H9 (cell line): ENCODE measurements around the gene SNN. TPM values are rescaled to one million over a fixed set of nuclear protein-coding genes. Genes with fewer than 3 reads are reported as not detected.

Experiments
- DNase-seq: peaks from one replicate; pipeline ENCODE4 v3.0.0-alpha.2; 2017
- H2AFZ ChIP-seq: one replicate; pipeline ENCODE4 v1.6.1; 2013; ENCODE audit warnings: mild to moderate bottlenecking, low read length, control low read depth, moderate library complexity
- H2AK5ac ChIP-seq: 2 replicates; pipeline ENCODE4 v1.6.1; 2013; ENCODE audit warnings: low read length, control low read depth, mixed read lengths; ENCODE audit not compliant: insufficient read length
- H2BK120ac ChIP-seq: one replicate; pipeline ENCODE4 v1.6.1; 2013; ENCODE audit warnings: low read depth, mild to moderate bottlenecking, low read length, control low read depth, inconsistent platforms; ENCODE audit not compliant: poor library complexity, severe bottlenecking
- H2BK12ac ChIP-seq: 2 replicates; pipeline ENCODE4 v1.6.1; 2013; ENCODE audit warnings: low read length, control low read depth, mixed read lengths, low read depth; ENCODE audit not compliant: insufficient read length
- H2BK15ac ChIP-seq: 2 replicates; pipeline ENCODE4 v1.6.1; 2013; ENCODE audit warnings: low read depth, low read length, control low read depth
- H2BK20ac ChIP-seq: one replicate; pipeline ENCODE4 v1.6.1; 2013; ENCODE audit warnings: low read depth, mild to moderate bottlenecking, low read length, control low read depth, inconsistent platforms; ENCODE audit not compliant: poor library complexity, severe bottlenecking
- H2BK5ac ChIP-seq: 2 replicates; pipeline ENCODE4 v1.6.1; 2013; ENCODE audit warnings: low read length, control low read depth, mixed read lengths; ENCODE audit not compliant: insufficient read length
- H3K14ac ChIP-seq: 2 replicates; pipeline ENCODE4 v1.6.1; 2013; ENCODE audit warnings: low read length, control low read depth; ENCODE audit not compliant: insufficient read depth
- H3K18ac ChIP-seq: 2 replicates; pipeline ENCODE4 v1.6.1; 2013; ENCODE audit warnings: low read depth, mild to moderate bottlenecking, mixed read lengths, low read length, control low read depth; ENCODE audit not compliant: insufficient read length
- H3K23ac ChIP-seq: 2 replicates; pipeline ENCODE4 v1.6.1; 2013; ENCODE audit warnings: low read length, control low read depth, mixed read lengths, low read depth; ENCODE audit not compliant: insufficient read length
- H3K23me2 ChIP-seq: 2 replicates; pipeline ENCODE4 v1.6.1; 2013; ENCODE audit warnings: low read depth, mild to moderate bottlenecking, mixed read lengths, low read length, control low read depth; ENCODE audit not compliant: insufficient read length, poor library complexity, severe bottlenecking
- H3K27ac ChIP-seq: 2 replicates; pipeline ENCODE4 v1.5.1; 2013; ENCODE audit warnings: low read length, control low read depth, mixed read lengths, low read depth; ENCODE audit not compliant: insufficient read length
- H3K27me3 ChIP-seq: 2 replicates; pipeline ENCODE4 v1.6.1; 2013; ENCODE audit warnings: low read length, control low read depth, inconsistent platforms; ENCODE audit not compliant: insufficient read depth
- H3K4ac ChIP-seq: 2 replicates; pipeline ENCODE4 v1.6.1; 2013; ENCODE audit warnings: low read depth, mild to moderate bottlenecking, control low read depth, inconsistent platforms, low read length, moderate library complexity
- H3K4me1 ChIP-seq: 2 replicates; pipeline ENCODE4 v1.6.1; 2013; ENCODE audit warnings: low read length, control low read depth, inconsistent platforms; ENCODE audit not compliant: insufficient read depth
- H3K4me2 ChIP-seq: 2 replicates; pipeline ENCODE4 v1.6.1; 2013; ENCODE audit warnings: low read length, control low read depth, mixed read lengths; ENCODE audit not compliant: insufficient read length, insufficient read depth
- H3K56ac ChIP-seq: 2 replicates; pipeline ENCODE4 v1.6.1; 2013; ENCODE audit warnings: low read depth, mild to moderate bottlenecking, mixed read lengths, low read length, control low read depth; ENCODE audit not compliant: insufficient read length
- H3K79me1 ChIP-seq: 2 replicates; pipeline ENCODE4 v1.6.1; 2013; ENCODE audit warnings: low read depth, mild to moderate bottlenecking, moderate library complexity, low read length, control low read depth, inconsistent platforms; ENCODE audit not compliant: insufficient read depth, poor library complexity, severe bottlenecking
- H3K79me2 ChIP-seq: 2 replicates; pipeline ENCODE4 v1.6.1; 2013; ENCODE audit warnings: low read length, control low read depth, inconsistent platforms; ENCODE audit not compliant: insufficient read depth
- H3K9ac ChIP-seq: 2 replicates; pipeline ENCODE4 v1.6.1; 2013; ENCODE audit warnings: low read length, control low read depth, mixed read lengths; ENCODE audit not compliant: insufficient read length; ENCODE audit errors: extremely low read depth
- H3K9me3 ChIP-seq: one replicate; pipeline ENCODE4 v1.6.1; 2013; ENCODE audit warnings: low read depth, low read length, inconsistent platforms; ENCODE audit not compliant: control insufficient read depth
- H3T11ph ChIP-seq: one replicate; pipeline ENCODE4 v1.6.1; 2013; ENCODE audit warnings: mild to moderate bottlenecking, low read length, control low read depth, inconsistent platforms
- H4K20me1 ChIP-seq: one replicate; pipeline ENCODE4 v1.6.1; 2013; ENCODE audit not compliant: control insufficient read depth, insufficient read length, insufficient read depth
- H4K5ac ChIP-seq: 2 replicates; pipeline ENCODE4 v1.6.1; 2013; ENCODE audit warnings: low read depth, mild to moderate bottlenecking, mixed read lengths, low read length, control low read depth; ENCODE audit not compliant: insufficient read length
- H4K8ac ChIP-seq: replicated peaks from 2 replicates; pipeline ENCODE4 v1.6.1; 2013; ENCODE audit warnings: low read length, control low read depth, mixed read lengths, low read depth; ENCODE audit not compliant: insufficient read length
- H4K91ac ChIP-seq: 2 replicates; pipeline ENCODE4 v1.6.1; 2013; ENCODE audit warnings: low read depth, mild to moderate bottlenecking, moderate library complexity, mixed read lengths, low read length, control low read depth; ENCODE audit not compliant: insufficient read length
- H3K27ac Mint-ChIP-seq, 3 experiments: 2 replicates in 2 of 3; 3 replicates in 1 of 3; pipeline ENCODE4 v1.8.0; 2020 to 2021; ENCODE audit warnings: mixed read lengths in 3 of 3, mild to moderate bottlenecking in 1 of 3, moderate library complexity in 1 of 3
- H3K27me3 Mint-ChIP-seq: 2 replicates; pipeline ENCODE4 v1.8.0; 2021; ENCODE audit warnings: low read depth, mild to moderate bottlenecking, moderate library complexity, mixed read lengths
- H3K36me3 Mint-ChIP-seq, 3 experiments: 2 replicates in 2 of 3; 3 replicates in 1 of 3; pipeline ENCODE4 v1.8.0; 2020 to 2021; ENCODE audit warnings: low read depth in 3 of 3, mixed read lengths in 3 of 3; ENCODE audit not compliant: insufficient read depth in 1 of 3
- H3K4me1 Mint-ChIP-seq, 2 experiments: 2 replicates each; pipeline ENCODE4 v1.8.0; 2020; ENCODE audit warnings: mixed read lengths in 2 of 2
- H3K4me3 Mint-ChIP-seq, 2 experiments: 2 replicates in 1 of 2; 3 replicates in 1 of 2; pipeline ENCODE4 v1.8.0; 2020 to 2021; ENCODE audit warnings: mild to moderate bottlenecking in 2 of 2, mixed read lengths in 2 of 2, moderate library complexity in 1 of 2
- H3K9me3 Mint-ChIP-seq, 2 experiments: 2 replicates in 1 of 2; 3 replicates in 1 of 2; pipeline ENCODE4 v1.8.0; 2020; ENCODE audit warnings: mild to moderate bottlenecking in 2 of 2, mixed read lengths in 2 of 2, moderate library complexity in 1 of 2
- WGBS: extraction: QIAGEN DNeasy Blood & Tissue Kit; methylation state at CpG from one replicate; pipeline ENCODE4 v1.1.7; 2013; ENCODE audit warnings: missing lambda C conversion rate, low lambda C conversion rate, mixed read lengths; ENCODE audit not compliant: insufficient read length; ENCODE audit errors: extremely low coverage; 5-methylcytosine and 5-hydroxymethylcytosine counted together
- total RNA-seq: library from RNA; stranded (reverse); gene quantifications from 2 replicates; pipeline ENCODE4 v1.2.1, GENCODE V29; 2021
- TF ChIP-seq, protein P1 (sequence below): fragments of 200-600 bp; sonication (generic); conservative IDR thresholded peaks from 3 replicates; pipeline ENCODE4 v1.8.0; 2021; ENCODE audit warnings: antibody characterized with exemption, mild to moderate bottlenecking

Gene SNN
- total RNA-seq, 1 experiment from 2014 or later = 44.2 TPM

GRCh38 chr16:11640987-11641817 lies 27.1 kb upstream of the SNN start:
- Histone ChIP-seq H3K79me2 (no peaks in the 10 kb centered on the region), H3K4me1 (peaks cover 4% of the 10 kb centered on the region; the same call in 1 of the 2 replicates), H2BK120ac (no peak overlapping the region), H3K4ac (no peak overlapping the region), H3K23ac (no peak overlapping the region), H4K20me1 (no peaks in the 10 kb centered on the region), H3K56ac (no peak overlapping the region), H2BK15ac (no peak overlapping the region), H3K9ac (no peak overlapping the region), H3K18ac (peak overlapping the region; percentile 90), H3K23me2 (no peaks in the 10 kb centered on the region), H3K4me2 (no peak overlapping the region), H2AK5ac (no peak overlapping the region), H3K9me3 (no peaks in the 10 kb centered on the region), H4K8ac (no peak overlapping the region), H2BK20ac (no peak overlapping the region), H3T11ph (no peak overlapping the region), H3K27me3 (no peaks in the 10 kb centered on the region), H3K14ac (peak overlapping the region; percentile 79; the same call in 1 of the 2 replicates), H2AFZ (no peak overlapping the region), H2BK5ac (no peak overlapping the region), H4K5ac (no peak overlapping the region), H3K27ac (no peak overlapping the region), H2BK12ac (no peak overlapping the region), H3K79me1 (no peaks in the 10 kb centered on the region), H4K91ac (peak overlapping the region; percentile 31)
- Mint-ChIP-seq H3K9me3 (no peaks in the 10 kb centered on the region; a peak in 1 of 5 replicates), H3K4me3 (no peak overlapping the region), H3K4me1 (peaks cover 25 to 32% of the 10 kb centered on the region in 2 experiments), H3K36me3 (no peaks in the 10 kb centered on the region), H3K27ac (peak overlapping the region in 1 of 3 experiments; percentile 85; a peak in 1 of 7 replicates), H3K27me3 (peaks cover 2% of the 10 kb centered on the region; the same call in 1 of the 2 replicates)
- TF ChIP-seq, protein P1, sequence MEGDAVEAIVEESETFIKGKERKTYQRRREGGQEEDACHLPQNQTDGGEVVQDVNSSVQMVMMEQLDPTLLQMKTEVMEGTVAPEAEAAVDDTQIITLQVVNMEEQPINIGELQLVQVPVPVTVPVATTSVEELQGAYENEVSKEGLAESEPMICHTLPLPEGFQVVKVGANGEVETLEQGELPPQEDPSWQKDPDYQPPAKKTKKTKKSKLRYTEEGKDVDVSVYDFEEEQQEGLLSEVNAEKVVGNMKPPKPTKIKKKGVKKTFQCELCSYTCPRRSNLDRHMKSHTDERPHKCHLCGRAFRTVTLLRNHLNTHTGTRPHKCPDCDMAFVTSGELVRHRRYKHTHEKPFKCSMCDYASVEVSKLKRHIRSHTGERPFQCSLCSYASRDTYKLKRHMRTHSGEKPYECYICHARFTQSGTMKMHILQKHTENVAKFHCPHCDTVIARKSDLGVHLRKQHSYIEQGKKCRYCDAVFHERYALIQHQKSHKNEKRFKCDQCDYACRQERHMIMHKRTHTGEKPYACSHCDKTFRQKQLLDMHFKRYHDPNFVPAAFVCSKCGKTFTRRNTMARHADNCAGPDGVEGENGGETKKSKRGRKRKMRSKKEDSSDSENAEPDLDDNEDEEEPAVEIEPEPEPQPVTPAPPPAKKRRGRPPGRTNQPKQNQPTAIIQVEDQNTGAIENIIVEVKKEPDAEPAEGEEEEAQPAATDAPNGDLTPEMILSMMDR = peak; percentile 88
- peak; percentile 57 for DNase-seq
- no CpG with 5 or more reads among the region's 20 CpGs for WGBS
